ENCODE data around the gene FYN.
A peak's percentile ranks its signal among the peaks of the same experiment; 100 is the strongest.

The FYN gene

GRCh38 chr6:111782887-111783466 lies 90.3 kb downstream of the FYN start:
- Mint-ChIP-seq H3K4me3 (no peak overlapping the region), H3K9me3 (peaks cover 4% of the 10 kb centered on the region), H3K27me3 (no peaks in the 10 kb centered on the region), H3K4me1 (peaks cover 60% of the 10 kb centered on the region), H3K36me3 (peaks cover 43% of the 10 kb centered on the region), H3K27ac (no peak overlapping the region)
- DNase-seq, result no peak
- CTCF ChIA-PET, result interaction anchor here (1.1 kb wide), 1 partner anchor 16 kb away, joined by 3 read pairs; no protein-coding TSS in a partner anchor

- Mint-ChIP-seq H3K36me3 (peaks cover 48% of the 10 kb centered on the region), H3K27ac (peak overlapping the region; percentile 67), H3K9me3 (peaks cover 3% of the 10 kb centered on the region), H3K27me3 (no peaks in the 10 kb centered on the region), H3K4me3 (no peak overlapping the region), H3K4me1 (peaks cover 67% of the 10 kb centered on the region)
- CTCF ChIA-PET, result interaction anchor here (0.9 kb wide), 1 partner anchor 20 kb away, joined by 3 read pairs; no protein-coding TSS in a partner anchor
- DNase-seq, result no peak
Measured at GRCh38 chr6:111782192-111782809, 91.0 kb downstream of the FYN start.

GRCh38 chr6:111781041-111781708 lies 92.1 kb downstream of the FYN start:
- Mint-ChIP-seq H3K27me3 (no peaks in the 10 kb centered on the region), H3K9me3 (no peaks in the 10 kb centered on the region), H3K4me3 (no peak overlapping the region), H3K4me1 (peaks cover 72% of the 10 kb centered on the region), H3K27ac (peak overlapping the region; percentile 3), H3K36me3 (peaks cover 52% of the 10 kb centered on the region)
- CTCF ChIA-PET, result interaction anchor here (0.9 kb wide), 1 partner anchor 19 kb away, joined by 3 read pairs; no protein-coding TSS in a partner anchor
- DNase-seq, result no peak

GRCh38 chr6:111780393-111780792 lies 92.9 kb downstream of the FYN start:
- CTCF ChIA-PET, result no interaction called here
- Mint-ChIP-seq H3K4me1 (peaks cover 76% of the 10 kb centered on the region), H3K4me3 (no peak overlapping the region), H3K36me3 (peaks cover 54% of the 10 kb centered on the region), H3K27ac (peak overlapping the region; percentile 7), H3K9me3 (no peaks in the 10 kb centered on the region), H3K27me3 (no peaks in the 10 kb centered on the region)
- no peak for DNase-seq

GRCh38 chr6:111779660-111780059 lies 93.6 kb downstream of the FYN start:
- Mint-ChIP-seq H3K36me3 (peaks cover 47% of the 10 kb centered on the region), H3K4me1 (peaks cover 74% of the 10 kb centered on the region), H3K4me3 (no peak overlapping the region), H3K9me3 (no peaks in the 10 kb centered on the region), H3K27ac (no peak overlapping the region), H3K27me3 (no peaks in the 10 kb centered on the region)
- CTCF ChIA-PET, result interaction anchor here (1.0 to 1.3 kb wide), 2 partner anchors 10 to 15 kb away, joined by 3 to 4 read pairs; no protein-coding TSS in a partner anchor
- no peak for DNase-seq

- no peak overlapping the region for H3K27ac Mint-ChIP-seq
- CTCF ChIA-PET, result interaction anchor here (1.0 to 1.3 kb wide), 2 partner anchors 10 to 15 kb away, joined by 3 to 4 read pairs; no protein-coding TSS in a partner anchor
- DNase-seq, result no peak
- H3K27me3 Mint-ChIP-seq, result no peaks in the 10 kb centered on the region
- peaks cover 44% of the 10 kb centered on the region for H3K36me3 Mint-ChIP-seq
- no peaks in the 10 kb centered on the region for H3K9me3 Mint-ChIP-seq
- peaks cover 74% of the 10 kb centered on the region for H3K4me1 Mint-ChIP-seq
- H3K4me3 Mint-ChIP-seq, result no peak overlapping the region
Measured at GRCh38 chr6:111779031-111779430, 94.2 kb downstream of the FYN start.

GRCh38 chr6:111777357-111777756 lies 95.9 kb downstream of the FYN start:
- peaks cover 66% of the 10 kb centered on the region for H3K4me1 Mint-ChIP-seq
- peak overlapping the region; percentile 40 for H3K27ac Mint-ChIP-seq
- H3K36me3 Mint-ChIP-seq, result peaks cover 33% of the 10 kb centered on the region
- H3K4me3 Mint-ChIP-seq, result no peak overlapping the region
- H3K9me3 Mint-ChIP-seq, result no peaks in the 10 kb centered on the region
- CTCF ChIA-PET, result interaction anchor here (0.6 to 1.7 kb wide), 5 partner anchors 66 to 219 kb away, joined by 3 to 6 read pairs (median 4); no protein-coding TSS in a partner anchor
- no peaks in the 10 kb centered on the region for H3K27me3 Mint-ChIP-seq
- DNase-seq, result no peak

GRCh38 chr6:111776236-111777221 lies 96.7 kb downstream of the FYN start:
- peak overlapping the region; percentile 2 for H3K27ac Mint-ChIP-seq
- peaks cover 41% of the 10 kb centered on the region for H3K36me3 Mint-ChIP-seq
- no peaks in the 10 kb centered on the region for H3K27me3 Mint-ChIP-seq
- peaks cover 67% of the 10 kb centered on the region for H3K4me1 Mint-ChIP-seq
- DNase-seq, result no peak
- no peak overlapping the region for H3K4me3 Mint-ChIP-seq
- CTCF ChIA-PET, result interaction anchor here (0.6 to 1.7 kb wide), 5 partner anchors 8 to 214 kb away, joined by 3 to 6 read pairs (median 4); no protein-coding TSS in a partner anchor
- H3K9me3 Mint-ChIP-seq, result no peaks in the 10 kb centered on the region

- Mint-ChIP-seq H3K4me3 (no peak overlapping the region), H3K27ac (no peak overlapping the region), H3K9me3 (peaks cover 4% of the 10 kb centered on the region), H3K27me3 (no peaks in the 10 kb centered on the region), H3K4me1 (peaks cover 67% of the 10 kb centered on the region), H3K36me3 (peaks cover 47% of the 10 kb centered on the region)
- no peak for DNase-seq
- CTCF ChIA-PET, result interaction anchor here (0.7 kb wide), 1 partner anchor 13 kb away, joined by 3 read pairs; no protein-coding TSS in a partner anchor
Measured at GRCh38 chr6:111775145-111775922, 97.9 kb downstream of the FYN start.

GRCh38 chr6:111774346-111774703 lies 98.9 kb downstream of the FYN start:
- H3K4me3 Mint-ChIP-seq, result no peak overlapping the region
- no peak overlapping the region for H3K27ac Mint-ChIP-seq
- no peak for DNase-seq
- CTCF ChIA-PET, result interaction anchor here (0.7 kb wide), 1 partner anchor 12 kb away, joined by 3 read pairs; no protein-coding TSS in a partner anchor
- H3K27me3 Mint-ChIP-seq, result no peaks in the 10 kb centered on the region
- peaks cover 65% of the 10 kb centered on the region for H3K4me1 Mint-ChIP-seq
- peaks cover 48% of the 10 kb centered on the region for H3K36me3 Mint-ChIP-seq
- peaks cover 4% of the 10 kb centered on the region for H3K9me3 Mint-ChIP-seq

GRCh38 chr6:111773501-111774345 lies 99.5 kb downstream of the FYN start:
- peaks cover 47% of the 10 kb centered on the region for H3K36me3 Mint-ChIP-seq
- no peaks in the 10 kb centered on the region for H3K27me3 Mint-ChIP-seq
- DNase-seq, result no peak
- H3K9me3 Mint-ChIP-seq, result peaks cover 4% of the 10 kb centered on the region
- CTCF ChIA-PET, result no interaction called here
- H3K4me1 Mint-ChIP-seq, result peaks cover 68% of the 10 kb centered on the region
- H3K4me3 Mint-ChIP-seq, result no peak overlapping the region
- no peak overlapping the region for H3K27ac Mint-ChIP-seq

GRCh38 chr6:111772381-111772780 lies 100.9 kb downstream of the FYN start:
- Mint-ChIP-seq H3K27me3 (no peaks in the 10 kb centered on the region), H3K27ac (no peak overlapping the region), H3K36me3 (peaks cover 44% of the 10 kb centered on the region), H3K9me3 (peaks cover 4% of the 10 kb centered on the region), H3K4me1 (peaks cover 75% of the 10 kb centered on the region), H3K4me3 (no peak overlapping the region)
- DNase-seq, result no peak
- CTCF ChIA-PET, result no interaction called here
